ENCODE measurements around the gene GFI1B.

The GFI1B gene

DNA sequence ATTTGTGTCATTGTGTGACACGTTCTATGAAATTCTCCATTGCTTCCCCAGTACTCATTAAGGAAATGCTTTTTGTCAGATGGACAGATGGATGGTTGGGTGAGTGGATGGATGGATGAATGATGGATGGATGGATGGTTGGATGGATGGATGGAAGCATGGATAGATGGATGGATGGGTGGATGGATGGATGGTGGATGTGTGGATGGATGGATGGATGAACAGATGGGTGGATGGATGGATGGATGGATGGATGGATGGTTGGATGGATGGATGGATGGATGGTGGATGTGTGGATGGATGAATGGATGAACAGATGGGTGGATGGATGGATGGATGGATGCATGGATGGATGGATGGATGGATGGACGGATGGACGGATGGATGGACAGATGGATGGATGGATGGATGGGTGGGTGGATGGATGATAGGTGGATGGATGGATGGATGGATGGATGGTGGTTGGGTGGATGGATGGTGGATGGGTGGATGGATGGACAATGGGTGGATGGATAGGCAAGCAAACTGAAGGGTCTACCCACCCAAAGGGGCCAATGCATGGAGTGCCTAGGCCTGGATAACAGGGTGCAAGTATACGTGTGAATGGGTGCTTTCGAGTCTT lies 28.3 kb downstream of the GFI1B start:
- TF ChIP-seq GATA2 (IDR thresholded peaks at IDR 0.05; ENCODE audit: low read depth, low read length): no peak
- TF ChIP-seq GATA3 (IDR thresholded peaks at IDR 0.05; ENCODE audit: low read depth, low read length): no peak

DNA sequence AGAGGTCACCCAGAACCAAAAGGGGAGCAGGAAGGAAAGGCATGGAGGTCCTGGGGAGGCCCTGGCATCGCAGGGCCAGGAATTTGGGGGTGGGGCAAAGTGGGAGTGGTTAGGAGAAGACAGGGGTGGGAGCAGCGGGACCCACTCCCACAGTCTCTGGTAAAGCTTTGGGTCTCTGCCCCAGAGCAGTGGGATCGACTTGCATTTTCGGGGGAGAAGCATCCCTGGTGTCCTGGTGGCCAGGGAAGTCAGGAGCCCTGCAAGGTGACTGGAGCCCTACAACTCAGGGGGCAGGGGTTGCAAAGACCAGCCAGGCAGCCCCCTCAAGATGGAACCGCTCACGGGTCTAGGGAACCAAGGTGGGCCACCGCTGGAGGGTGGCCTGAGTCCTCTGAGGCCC lies 29.9 kb downstream of the GFI1B start:
- TF ChIP-seq GATA2 (IDR thresholded peaks at IDR 0.05; ENCODE audit: low read depth, low read length) (no peak), GATA3 (IDR thresholded peaks at IDR 0.05; ENCODE audit: low read depth, low read length) (no peak)

DNA sequence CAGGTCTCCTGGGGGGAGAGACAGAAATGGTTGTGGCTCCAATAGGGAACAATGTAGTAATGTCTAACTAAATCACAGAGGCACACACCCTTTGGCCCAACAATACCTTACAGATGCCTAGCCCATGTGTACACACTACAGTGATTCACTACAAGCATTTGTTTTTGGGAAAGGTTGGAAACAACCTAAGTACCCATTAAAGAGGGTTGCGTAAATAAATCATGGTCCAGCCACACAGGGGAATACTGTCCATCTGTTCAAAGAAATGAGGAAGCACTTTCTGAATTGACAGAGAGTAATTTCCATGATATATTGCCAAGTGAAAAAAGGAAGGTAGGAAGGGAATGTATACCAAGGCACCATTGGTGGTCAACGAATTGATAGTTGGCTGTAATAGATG lies 30.3 kb downstream of the GFI1B start:
- no peak for TF ChIP-seq GATA2 (IDR thresholded peaks at IDR 0.05; ENCODE audit: low read depth, low read length)
- TF ChIP-seq GATA3 (IDR thresholded peaks at IDR 0.05; ENCODE audit: low read depth, low read length): no peak

DNA sequence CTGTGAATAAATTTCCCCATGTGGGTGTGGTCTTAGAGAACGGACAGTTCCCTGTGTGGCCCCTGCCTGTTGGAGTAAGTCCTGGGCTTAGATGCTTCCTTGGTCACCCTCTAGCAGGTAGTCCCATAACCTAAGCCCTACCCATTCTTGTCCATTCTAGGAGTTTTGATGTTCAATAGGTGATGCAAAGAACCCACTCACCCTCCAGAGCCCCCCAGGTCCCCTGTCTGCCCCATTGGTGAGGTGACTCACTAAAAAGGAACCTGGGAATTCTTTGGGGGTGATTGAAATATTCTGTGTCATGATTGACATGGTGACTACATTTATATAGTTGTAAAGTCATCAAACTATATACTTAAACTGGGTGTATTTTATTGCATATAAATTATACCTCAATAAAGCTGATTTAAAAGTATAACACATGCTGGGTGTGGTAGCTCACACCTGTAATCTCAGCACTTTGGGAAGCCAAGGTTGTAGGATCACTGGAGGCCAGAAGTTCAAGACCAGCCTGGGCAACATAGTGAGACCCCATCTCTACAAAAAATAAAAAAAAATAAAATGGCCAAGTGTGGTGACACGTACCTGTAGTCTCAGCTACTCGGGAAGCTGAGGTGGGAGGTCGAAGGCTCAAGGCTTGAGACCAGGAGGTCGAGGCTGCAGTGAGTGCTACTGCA lies 31.6 kb downstream of the GFI1B start:
- TF ChIP-seq GATA3 (IDR thresholded peaks at IDR 0.05; ENCODE audit: low read depth, low read length): no peak
- TF ChIP-seq GATA2 (IDR thresholded peaks at IDR 0.05; ENCODE audit: low read depth, low read length): no peak

DNA sequence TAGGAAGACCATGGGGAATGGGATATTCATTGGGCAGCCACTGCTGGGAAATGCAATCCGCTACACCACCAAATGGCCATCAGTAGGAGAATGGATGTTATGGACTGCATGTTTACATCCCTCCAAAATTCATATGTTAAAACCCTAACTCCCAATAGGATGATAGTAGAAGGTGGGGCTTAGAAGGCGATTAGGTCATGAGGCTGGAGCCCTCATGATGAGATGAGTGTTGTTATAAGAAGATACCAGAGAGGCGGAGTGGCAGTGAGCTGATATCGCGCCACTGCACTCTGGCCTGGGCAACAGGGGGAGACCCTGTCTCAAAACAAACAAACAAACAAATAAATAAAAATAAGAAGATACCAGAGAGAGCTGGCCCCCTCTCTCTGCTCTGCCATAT lies 36.2 kb downstream of the GFI1B start:
- TF ChIP-seq GATA3 (IDR thresholded peaks at IDR 0.05; ENCODE audit: low read depth, low read length) (no peak), GATA2 (IDR thresholded peaks at IDR 0.05; ENCODE audit: low read depth, low read length) (no peak)

DNA sequence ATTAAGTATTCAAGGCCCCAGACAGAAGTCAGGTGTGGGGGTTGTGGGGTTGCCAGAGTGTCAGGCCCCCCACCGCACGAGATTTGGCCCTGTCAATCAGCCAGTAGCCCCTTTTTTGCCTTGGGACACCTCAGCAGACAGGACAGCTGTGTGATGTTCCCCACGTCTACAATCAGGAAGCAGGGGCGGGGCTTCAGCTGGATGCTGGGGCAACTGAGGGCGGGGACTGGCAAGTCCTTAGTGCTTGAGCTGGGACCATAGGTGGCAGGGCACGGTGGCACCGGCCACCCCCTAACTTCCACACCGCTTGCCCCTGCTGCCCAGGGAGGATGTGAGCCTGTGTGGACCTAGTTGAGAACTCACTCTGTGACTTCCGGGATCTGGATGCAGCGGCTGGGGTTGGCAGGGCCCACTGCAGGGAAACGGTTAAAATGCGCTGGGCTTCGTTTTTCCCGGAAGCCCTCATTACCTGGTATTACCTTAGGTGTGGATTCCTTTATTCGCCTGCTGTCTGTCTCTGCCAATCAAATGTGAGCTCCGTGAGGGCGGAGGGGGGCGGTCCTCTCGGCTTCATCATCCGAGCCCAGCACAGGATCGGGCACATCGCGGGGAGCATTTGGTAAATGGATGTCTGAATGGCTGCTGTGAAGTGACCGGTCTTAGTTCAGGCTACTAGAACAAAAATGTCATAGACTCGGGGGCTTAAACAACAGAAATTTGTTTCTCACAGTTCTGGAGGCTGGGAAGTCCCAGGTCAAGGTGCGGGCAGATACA lies 44.8 kb downstream of the GFI1B start:
- TF ChIP-seq GATA3 (IDR thresholded peaks at IDR 0.05; ENCODE audit: low read depth, low read length) (no peak), GATA2 (IDR thresholded peaks at IDR 0.05; ENCODE audit: low read depth, low read length) (no peak)

DNA sequence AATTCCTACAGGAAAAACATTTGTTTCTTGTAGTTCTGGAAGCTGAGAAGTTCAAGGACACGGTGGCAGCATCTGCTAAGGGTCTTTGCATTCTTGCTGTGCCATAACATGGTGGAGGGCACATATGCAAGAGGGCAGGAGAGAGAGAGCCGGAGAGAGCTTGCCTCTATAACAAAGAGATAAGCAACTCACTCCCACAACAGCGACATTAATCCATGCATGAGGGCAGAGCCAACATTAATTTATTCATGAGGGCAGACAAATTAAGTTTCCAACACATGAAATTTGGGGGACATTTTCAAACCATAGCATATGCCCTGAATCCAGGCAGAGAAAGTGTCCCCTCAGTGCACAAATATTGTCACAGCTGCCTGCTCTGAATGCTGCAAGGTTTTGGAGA lies 47.9 kb downstream of the GFI1B start:
- TF ChIP-seq GATA3 (IDR thresholded peaks at IDR 0.05; ENCODE audit: low read depth, low read length) (no peak), GATA2 (IDR thresholded peaks at IDR 0.05; ENCODE audit: low read depth, low read length) (no peak)

DNA sequence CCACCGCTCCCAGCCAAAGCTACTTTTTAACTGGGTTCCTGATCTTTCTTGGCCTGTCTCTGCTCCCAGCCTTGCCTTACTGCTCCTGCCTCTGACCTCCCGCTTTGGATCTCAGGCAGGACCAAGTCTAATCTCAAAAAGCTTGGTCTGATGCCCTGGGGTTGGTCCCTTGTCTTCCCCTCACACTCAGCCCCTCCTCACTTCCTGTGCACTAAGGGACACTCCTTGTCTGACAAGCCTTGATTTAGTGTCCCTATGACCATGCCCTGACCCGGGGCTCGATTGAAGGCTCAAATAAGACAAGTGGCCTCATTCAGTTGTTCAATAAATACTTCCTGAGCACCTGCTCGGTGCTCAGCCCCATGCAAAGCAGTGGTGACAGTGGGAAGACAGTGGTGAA lies 48.6 kb downstream of the GFI1B start:
- TF ChIP-seq GATA3 (IDR thresholded peaks at IDR 0.05; ENCODE audit: low read depth, low read length) (no peak), GATA2 (IDR thresholded peaks at IDR 0.05; ENCODE audit: low read depth, low read length) (no peak)

DNA sequence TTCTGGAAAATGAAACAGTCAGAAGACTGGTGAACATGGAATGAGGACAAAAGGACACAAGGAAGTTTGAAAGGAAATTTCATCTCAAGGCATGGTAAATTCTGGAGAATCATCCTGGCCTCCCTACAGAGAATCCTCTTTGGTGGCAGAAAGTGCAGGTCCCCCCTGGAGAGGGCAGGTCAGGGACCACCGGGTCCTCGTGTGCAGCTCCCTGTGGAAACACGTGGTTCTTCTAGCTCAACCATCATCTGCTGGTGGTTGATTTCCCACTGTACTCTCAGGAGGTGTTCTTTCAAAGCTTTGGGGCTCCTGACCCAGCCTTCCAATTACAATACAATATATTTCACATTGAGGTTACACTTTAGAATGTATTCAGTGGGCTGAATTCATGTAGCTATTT lies 49.7 kb downstream of the GFI1B start:
- TF ChIP-seq GATA2 (IDR thresholded peaks at IDR 0.05; ENCODE audit: low read depth, low read length) (no peak), GATA3 (IDR thresholded peaks at IDR 0.05; ENCODE audit: low read depth, low read length) (no peak)

DNA sequence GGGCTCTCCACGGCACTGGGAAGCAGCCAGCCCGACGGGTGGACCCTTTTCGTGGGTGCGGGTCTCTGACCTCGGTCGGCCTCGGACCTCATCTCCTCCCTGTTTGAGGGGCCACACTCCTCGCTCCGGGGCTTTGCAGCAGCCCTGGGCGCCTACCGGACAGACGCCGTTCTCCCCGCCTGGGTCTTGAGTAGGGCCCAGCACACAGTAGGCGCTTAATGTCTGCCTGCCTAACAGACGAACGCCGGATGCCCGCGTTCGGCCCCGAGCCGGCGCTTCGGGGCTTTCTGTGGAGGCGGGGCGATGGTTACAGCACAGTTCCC lies 51.5 kb downstream of the GFI1B start:
- TF ChIP-seq GATA2 (IDR thresholded peaks at IDR 0.05; ENCODE audit: low read depth, low read length): no peak
- no peak for TF ChIP-seq GATA3 (IDR thresholded peaks at IDR 0.05; ENCODE audit: low read depth, low read length)

DNA sequence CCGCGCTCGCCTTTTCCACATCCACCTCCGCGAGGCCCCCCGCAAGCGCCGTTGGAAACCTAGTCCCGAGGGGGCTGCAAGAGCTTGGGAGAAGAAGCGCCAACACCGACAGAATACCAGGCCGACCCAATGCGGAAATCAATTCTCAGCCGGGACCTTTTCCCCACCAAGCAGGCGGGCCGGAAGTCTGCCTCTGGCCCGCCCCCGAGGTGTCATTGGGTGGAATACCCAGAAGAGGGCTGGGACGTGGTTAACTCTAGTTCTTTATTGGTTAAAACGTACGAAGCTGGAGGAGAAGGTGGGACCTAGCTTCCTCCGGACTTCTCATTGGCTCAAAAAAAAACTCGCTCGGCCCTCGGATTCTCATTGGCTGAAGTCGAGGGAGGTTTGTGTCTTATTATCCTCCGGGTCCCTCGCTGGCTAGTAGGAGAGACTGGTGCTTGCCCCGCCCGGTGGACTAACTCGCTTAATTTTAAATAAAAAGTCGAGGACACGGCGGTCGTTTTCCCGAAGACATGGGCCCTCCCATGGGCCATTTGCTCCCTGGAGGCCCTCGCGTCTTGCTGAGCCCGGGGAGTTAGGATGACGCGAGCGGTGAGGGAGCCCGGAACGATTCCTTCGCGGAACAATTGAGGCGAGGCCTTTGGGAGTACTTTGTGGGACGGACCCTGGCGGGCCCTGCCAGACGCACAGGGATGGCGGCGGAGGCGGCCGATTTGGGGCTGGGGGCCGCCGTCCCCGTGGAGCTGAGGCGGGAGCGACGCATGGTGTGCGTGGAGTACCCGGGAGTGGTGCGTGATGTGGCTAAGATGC lies 52.0 kb downstream of the GFI1B start, which contains the start of gene GTF3C5:
TSS of gene GTF3C5 (plus strand) at position 681 of the 813 bp plus-strand sequence. CDS start at position 696, 15 bp downstream.
- TF ChIP-seq GATA2 (IDR thresholded peaks at IDR 0.05; ENCODE audit: low read depth, low read length) (no peak), GATA3 (IDR thresholded peaks at IDR 0.05; ENCODE audit: low read depth, low read length) (no peak)

DNA sequence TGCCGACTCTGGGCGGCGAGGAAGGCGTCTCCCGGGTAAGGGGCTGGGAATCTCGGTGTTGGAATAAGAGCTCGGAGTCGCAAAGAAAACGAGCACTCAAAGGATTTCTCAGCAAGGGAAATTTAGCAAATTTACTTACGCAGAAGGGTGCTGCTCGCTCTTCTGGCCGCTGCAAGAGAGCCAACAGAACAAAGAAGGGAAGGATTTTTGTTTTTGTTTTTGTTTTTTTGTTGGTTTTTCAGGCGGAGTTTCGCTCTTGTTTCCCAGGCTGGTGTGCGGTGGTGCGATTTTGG lies 52.6 kb downstream of the GFI1B start:
- TF ChIP-seq GATA3 (IDR thresholded peaks at IDR 0.05; ENCODE audit: low read depth, low read length) (no peak), GATA2 (IDR thresholded peaks at IDR 0.05; ENCODE audit: low read depth, low read length) (no peak)

DNA sequence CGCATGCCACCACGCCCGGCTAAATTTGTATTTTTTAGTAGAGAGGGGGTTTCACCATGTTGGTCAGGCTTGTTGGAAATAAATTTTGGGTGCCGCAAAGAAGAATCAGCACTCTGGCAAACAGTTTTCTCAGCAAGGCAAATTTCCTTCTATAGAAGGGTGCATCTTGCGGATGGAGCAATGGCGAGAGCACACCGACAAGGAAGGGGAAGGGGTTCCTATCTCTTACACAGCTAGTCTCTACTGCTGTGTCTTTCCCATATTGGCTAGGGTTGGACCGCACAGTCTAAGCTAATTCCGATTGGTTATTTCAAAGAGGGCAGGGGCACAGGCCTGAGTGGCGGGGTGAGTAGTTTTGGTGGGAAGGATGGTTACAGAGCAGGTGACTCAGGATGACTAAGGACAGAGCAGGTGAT lies 53.0 kb downstream of the GFI1B start:
- TF ChIP-seq GATA2 (IDR thresholded peaks at IDR 0.05; ENCODE audit: low read depth, low read length): no peak
- TF ChIP-seq GATA3 (IDR thresholded peaks at IDR 0.05; ENCODE audit: low read depth, low read length): no peak

DNA sequence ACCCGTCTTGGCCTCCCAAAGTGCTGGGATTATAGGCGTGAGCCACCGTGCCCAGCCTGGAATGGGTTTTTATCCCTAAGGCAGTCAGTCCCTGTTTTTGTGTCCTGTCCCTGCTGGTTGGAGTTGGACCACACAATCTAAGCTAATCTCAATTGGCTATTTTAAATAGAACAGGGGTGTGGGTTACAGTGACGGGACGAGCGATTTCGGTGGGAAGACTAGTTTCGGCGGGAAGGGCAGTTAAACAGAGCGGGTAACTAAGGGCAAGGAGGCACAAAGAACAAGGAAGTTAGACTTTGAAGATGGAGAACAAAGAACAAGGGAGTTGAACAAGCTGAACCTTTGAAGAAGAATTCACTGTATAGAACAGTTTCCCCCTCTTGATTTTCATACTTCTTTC lies 53.7 kb downstream of the GFI1B start:
- TF ChIP-seq GATA3 (IDR thresholded peaks at IDR 0.05; ENCODE audit: low read depth, low read length) (no peak), GATA2 (IDR thresholded peaks at IDR 0.05; ENCODE audit: low read depth, low read length) (no peak)
